ENCODE results near the gene CACNA1C. TPM values are rescaled to one million over a fixed set of nuclear protein-coding genes. Genes with fewer than 3 reads are reported as not detected.

Gene CACNA1C
- total RNA-seq, 2 experiments from 2014 or later: 0.69 to 1.4 TPM

DNA sequence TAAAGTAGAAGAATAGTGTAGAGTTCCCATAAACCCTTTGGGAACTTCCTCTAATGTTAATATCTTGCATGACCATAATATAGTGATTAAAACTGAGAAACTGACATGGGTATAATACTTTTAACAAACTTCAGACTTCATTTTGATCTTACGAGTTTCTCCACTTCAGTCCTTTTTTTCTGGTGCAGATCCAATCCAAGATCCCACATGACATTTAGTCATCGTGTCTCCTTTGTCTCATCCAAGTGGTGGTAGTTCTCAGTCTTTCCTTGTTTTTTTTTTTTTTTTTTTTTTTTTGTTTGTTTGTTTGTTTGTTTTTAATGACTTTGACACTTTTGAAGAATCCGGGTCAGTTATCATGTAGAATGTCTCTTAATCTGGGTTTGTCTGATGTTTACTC lies 179.2 kb downstream of the CACNA1C start:
- H3K4me3 ChIP-seq (ENCODE audit: low read depth, low read length, poor library complexity, severe bottlenecking): no peak overlapping the region
- H3K4me1 ChIP-seq (ENCODE audit: insufficient read depth, low read length, poor library complexity, severe bottlenecking): no peaks in the 10 kb centered on the region
- no peaks in the 10 kb centered on the region for H4K20me1 ChIP-seq (ENCODE audit: insufficient read depth, low read length)
- intact Hi-C loops (cut with micrococcal nuclease; ENCODE audit: unreplicated experiment): no loop called here
- DNase-seq (ENCODE audit: low spot score): no peak
- no peaks in the 10 kb centered on the region for H3K36me3 ChIP-seq (ENCODE audit: insufficient read depth, low read length)
- H3K9me3 ChIP-seq (ENCODE audit: low read length): no peaks in the 10 kb centered on the region
- TF ChIP-seq, protein P1, sequence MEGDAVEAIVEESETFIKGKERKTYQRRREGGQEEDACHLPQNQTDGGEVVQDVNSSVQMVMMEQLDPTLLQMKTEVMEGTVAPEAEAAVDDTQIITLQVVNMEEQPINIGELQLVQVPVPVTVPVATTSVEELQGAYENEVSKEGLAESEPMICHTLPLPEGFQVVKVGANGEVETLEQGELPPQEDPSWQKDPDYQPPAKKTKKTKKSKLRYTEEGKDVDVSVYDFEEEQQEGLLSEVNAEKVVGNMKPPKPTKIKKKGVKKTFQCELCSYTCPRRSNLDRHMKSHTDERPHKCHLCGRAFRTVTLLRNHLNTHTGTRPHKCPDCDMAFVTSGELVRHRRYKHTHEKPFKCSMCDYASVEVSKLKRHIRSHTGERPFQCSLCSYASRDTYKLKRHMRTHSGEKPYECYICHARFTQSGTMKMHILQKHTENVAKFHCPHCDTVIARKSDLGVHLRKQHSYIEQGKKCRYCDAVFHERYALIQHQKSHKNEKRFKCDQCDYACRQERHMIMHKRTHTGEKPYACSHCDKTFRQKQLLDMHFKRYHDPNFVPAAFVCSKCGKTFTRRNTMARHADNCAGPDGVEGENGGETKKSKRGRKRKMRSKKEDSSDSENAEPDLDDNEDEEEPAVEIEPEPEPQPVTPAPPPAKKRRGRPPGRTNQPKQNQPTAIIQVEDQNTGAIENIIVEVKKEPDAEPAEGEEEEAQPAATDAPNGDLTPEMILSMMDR (conservative IDR thresholded peaks at IDR 0.05; ENCODE audit: low read length): no peak
- no peak for TF ChIP-seq EZH2phosphoT487 (IDR thresholded peaks at IDR 0.05; ENCODE audit: borderline replicate concordance, low read depth, low read length)
- H3K4me2 ChIP-seq (ENCODE audit: low read length): no peak overlapping the region
- ChIA-PET CTCF (ENCODE audit: unreplicated experiment) (no interaction called here), POLR2A (interaction anchor here (1.0 to 1.1 kb wide), 3 partner anchors 12 to 20 kb away, joined by 3 to 5 read pairs (median 3); no protein-coding TSS in a partner anchor)
- no peak overlapping the region for H2AFZ ChIP-seq (ENCODE audit: low read length)
- BruUV-seq (replicated peaks): no TSS peak
- H3K79me2 ChIP-seq (ENCODE audit: insufficient read depth, low read depth, low read length): no peaks in the 10 kb centered on the region
- H3K9me2 ChIP-seq (ENCODE audit: insufficient read depth, low read length): no peaks in the 10 kb centered on the region
- no peak overlapping the region for H3K27ac ChIP-seq (ENCODE audit: low read depth, low read length, poor library complexity, severe bottlenecking)

DNA sequence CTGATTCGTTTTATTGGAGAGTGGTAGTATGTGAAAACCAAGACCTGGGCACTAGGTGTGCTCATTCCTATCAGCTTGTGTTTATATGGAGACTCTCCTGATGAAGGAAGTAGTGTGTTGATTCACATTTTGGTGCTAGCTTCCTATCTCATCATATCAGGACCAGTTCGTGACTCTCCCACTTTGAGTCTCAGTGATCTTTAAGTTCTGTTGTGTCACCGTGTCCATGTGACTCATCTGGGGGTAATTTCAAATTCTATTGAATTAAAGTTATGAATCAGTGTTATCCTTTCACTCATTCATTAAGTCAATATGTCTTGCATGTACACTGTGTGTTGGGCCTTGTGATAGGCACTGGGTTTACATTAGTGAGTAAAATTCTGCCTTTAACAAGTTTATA lies 180.2 kb downstream of the CACNA1C start:
- intact Hi-C loops (cut with micrococcal nuclease; ENCODE audit: unreplicated experiment): no loop called here
- no peaks in the 10 kb centered on the region for H3K79me2 ChIP-seq (ENCODE audit: insufficient read depth, low read depth, low read length)
- ChIA-PET CTCF (ENCODE audit: unreplicated experiment) (no interaction called here), POLR2A (interaction anchor here (0.6 to 2.2 kb wide), 2 partner anchors 14 to 39 kb away, joined by 3 to 6 read pairs; no protein-coding TSS in a partner anchor)
- H3K9me3 ChIP-seq (ENCODE audit: low read length): no peaks in the 10 kb centered on the region
- H3K4me3 ChIP-seq (ENCODE audit: low read depth, low read length, poor library complexity, severe bottlenecking): no peak overlapping the region
- DNase-seq (ENCODE audit: low spot score): no peak
- H2AFZ ChIP-seq (ENCODE audit: low read length): no peak overlapping the region
- TF ChIP-seq EZH2phosphoT487 (IDR thresholded peaks at IDR 0.05; ENCODE audit: borderline replicate concordance, low read depth, low read length): no peak
- TF ChIP-seq, protein P1 (conservative IDR thresholded peaks at IDR 0.05; ENCODE audit: low read length): no peak
- no TSS peak for BruUV-seq (replicated peaks)
- H4K20me1 ChIP-seq (ENCODE audit: insufficient read depth, low read length): no peaks in the 10 kb centered on the region
- no peaks in the 10 kb centered on the region for H3K9me2 ChIP-seq (ENCODE audit: insufficient read depth, low read length)
- H3K4me1 ChIP-seq (ENCODE audit: insufficient read depth, low read length, poor library complexity, severe bottlenecking): peaks cover 9% of the 10 kb centered on the region
- H3K27ac ChIP-seq (ENCODE audit: low read depth, low read length, poor library complexity, severe bottlenecking): no peak overlapping the region
- no peak overlapping the region for H3K4me2 ChIP-seq (ENCODE audit: low read length)
- H3K36me3 ChIP-seq (ENCODE audit: insufficient read depth, low read length): no peaks in the 10 kb centered on the region

DNA sequence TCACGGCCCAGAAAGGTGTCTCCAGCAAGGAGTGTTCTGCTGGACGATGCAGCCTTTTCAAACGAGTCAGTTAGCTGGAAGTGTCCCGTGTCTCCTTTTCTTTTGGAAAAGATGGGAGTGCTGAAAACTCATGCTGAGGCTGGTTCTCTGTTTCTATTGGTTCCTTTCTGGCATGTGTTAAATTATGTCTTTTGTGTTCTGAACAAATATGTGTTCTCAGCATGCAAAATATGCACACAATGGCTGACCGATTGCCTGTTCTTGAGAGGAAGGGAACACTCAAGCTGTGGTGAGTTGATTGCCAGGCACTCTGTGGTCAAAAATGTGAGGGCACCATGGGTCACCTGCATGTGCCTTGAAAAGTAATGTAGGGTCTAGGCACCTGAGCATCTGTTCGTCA lies 181.3 kb downstream of the CACNA1C start:
- intact Hi-C loops (cut with micrococcal nuclease; ENCODE audit: unreplicated experiment): no loop called here
- Histone ChIP-seq H2AFZ (ENCODE audit: low read length) (no peak overlapping the region), H3K27ac (ENCODE audit: low read depth, low read length, poor library complexity, severe bottlenecking) (no peak overlapping the region), H3K36me3 (ENCODE audit: insufficient read depth, low read length) (no peaks in the 10 kb centered on the region), H4K20me1 (ENCODE audit: insufficient read depth, low read length) (no peaks in the 10 kb centered on the region), H3K9me2 (ENCODE audit: insufficient read depth, low read length) (no peaks in the 10 kb centered on the region), H3K79me2 (ENCODE audit: insufficient read depth, low read depth, low read length) (no peaks in the 10 kb centered on the region), H3K4me1 (ENCODE audit: insufficient read depth, low read length, poor library complexity, severe bottlenecking) (peaks cover 9% of the 10 kb centered on the region), H3K4me2 (ENCODE audit: low read length) (no peak overlapping the region), H3K9me3 (ENCODE audit: low read length) (no peaks in the 10 kb centered on the region), H3K4me3 (ENCODE audit: low read depth, low read length, poor library complexity, severe bottlenecking) (no peak overlapping the region)
- ChIA-PET POLR2A (interaction anchor here (0.6 to 2.2 kb wide), 2 partner anchors 13 to 17 kb away, joined by 3 to 6 read pairs; no protein-coding TSS in a partner anchor), CTCF (ENCODE audit: unreplicated experiment) (no interaction called here)
- DNase-seq (ENCODE audit: low spot score): no peak
- BruUV-seq (replicated peaks): no TSS peak
- no peak for TF ChIP-seq EZH2phosphoT487 (IDR thresholded peaks at IDR 0.05; ENCODE audit: borderline replicate concordance, low read depth, low read length)
- TF ChIP-seq, protein P1 (conservative IDR thresholded peaks at IDR 0.05; ENCODE audit: low read length): no peak
